Fibroblast of lung (primary cell): ENCODE measurements around the gene XKR7. TPM values are rescaled to one million over a fixed set of nuclear protein-coding genes. Genes with fewer than 3 reads are reported as not detected.

Source experiments
- DNase-seq, 2 donors: peaks; one replicate each; pipeline versions ENCODE4 v3.0.0 to v3.0.0-alpha.2; 2010; ENCODE audit warnings: low read depth in 2 of 2
- H2AFZ ChIP-seq: 2 replicates; pipeline ENCODE4 v1.5.1; 2012; ENCODE audit warnings: low read length, control low read depth, inconsistent platforms
- H3K27ac ChIP-seq: 2 replicates; pipeline ENCODE4 v1.5.1; 2011; ENCODE audit warnings: low read length, control low read depth; ENCODE audit not compliant: insufficient read depth
- H3K27me3 ChIP-seq: 2 replicates; pipeline ENCODE4 v1.5.1; 2011; ENCODE audit warnings: mild to moderate bottlenecking, low read length; ENCODE audit not compliant: control insufficient read depth, insufficient read depth
- H3K36me3 ChIP-seq: 2 replicates; pipeline ENCODE4 v1.5.1; 2011; ENCODE audit warnings: low read length; ENCODE audit not compliant: control insufficient read depth, insufficient read depth
- H3K4me1 ChIP-seq: 2 replicates; pipeline ENCODE4 v1.5.1; 2011; ENCODE audit warnings: low read length; ENCODE audit not compliant: control insufficient read depth, insufficient read depth; ENCODE audit errors: extremely low read depth
- H3K4me2 ChIP-seq: 2 replicates; pipeline ENCODE4 v1.5.1; 2011; ENCODE audit warnings: low read length, control low read depth; ENCODE audit not compliant: insufficient read depth; ENCODE audit errors: extremely low read depth
- H3K4me3 ChIP-seq, 4 experiments: fragments of 200-600 bp in 1 of 4; sonication (generic) in 1 of 4; replicated peaks in 1 of 4; 2 replicates each; pipeline ENCODE4 v1.5.1; 2011 to 2016; ENCODE audit warnings: low read length in 4 of 4, low read depth in 3 of 4, mild to moderate bottlenecking in 3 of 4, control low read depth in 2 of 4, inconsistent platforms in 1 of 4, mixed read lengths in 1 of 4; ENCODE audit not compliant: insufficient read depth in 1 of 4; ENCODE audit errors: control extremely low read depth in 1 of 4
- H3K79me2 ChIP-seq: 2 replicates; pipeline ENCODE4 v1.5.1; 2012; ENCODE audit warnings: mild to moderate bottlenecking, low read length, inconsistent platforms; ENCODE audit not compliant: control insufficient read depth, insufficient read depth
- H3K9ac ChIP-seq: 2 replicates; pipeline ENCODE4 v1.5.1; 2011; ENCODE audit warnings: mild to moderate bottlenecking, low read length, control low read depth; ENCODE audit not compliant: insufficient read depth
- H3K9me3 ChIP-seq: 2 replicates; pipeline ENCODE4 v1.5.1; 2012; ENCODE audit warnings: low read depth, low read length; ENCODE audit not compliant: control insufficient read depth, insufficient read depth
- H4K20me1 ChIP-seq: 2 replicates; pipeline ENCODE4 v1.5.1; 2011; ENCODE audit warnings: low read length; ENCODE audit not compliant: control insufficient read depth, insufficient read depth; ENCODE audit errors: extremely low read depth
- EZH2 ChIP-seq: IDR thresholded peaks from 2 replicates; pipeline ENCODE4 v1.5.1; 2012; ENCODE audit warnings: low read length, control low read depth, mild to moderate bottlenecking; ENCODE audit errors: missing control alignments
- polyA plus RNA-seq, 2 donors: library from polyadenylated mRNA; depleted of rRNA in 1 of 2; stranded (reverse) in 1 of 2; unstranded in 1 of 2; fragments of >200 nt; gene quantifications; 2 replicates each; pipeline ENCODE4 v1.2.1, GENCODE V29; 2011 to 2012; ENCODE audit warnings: missing spikeins in 1 of 2
- total RNA-seq: library from RNA; depleted of rRNA; stranded (reverse); fragments of >200 nt; gene quantifications from 2 replicates; pipeline ENCODE4 v1.2.1, GENCODE V29; 2014
- TF ChIP-seq, protein P1 (sequence below), 2 donors: IDR thresholded peaks in 1 of 2; conservative IDR thresholded peaks in 1 of 2; 1 replicate in 1 of 2; 2 replicates in 1 of 2; pipeline ENCODE4 v1.5.1; 2011 to 2012; ENCODE audit warnings: low read length in 2 of 2, control low read depth in 1 of 2, inconsistent platforms in 1 of 2, low read depth in 1 of 2, mild to moderate bottlenecking in 1 of 2

Gene XKR7
- total and polyA plus RNA-seq, 2 donors (not counting 1 experiment from before 2014, with no cell fraction given): not detected

DNA sequence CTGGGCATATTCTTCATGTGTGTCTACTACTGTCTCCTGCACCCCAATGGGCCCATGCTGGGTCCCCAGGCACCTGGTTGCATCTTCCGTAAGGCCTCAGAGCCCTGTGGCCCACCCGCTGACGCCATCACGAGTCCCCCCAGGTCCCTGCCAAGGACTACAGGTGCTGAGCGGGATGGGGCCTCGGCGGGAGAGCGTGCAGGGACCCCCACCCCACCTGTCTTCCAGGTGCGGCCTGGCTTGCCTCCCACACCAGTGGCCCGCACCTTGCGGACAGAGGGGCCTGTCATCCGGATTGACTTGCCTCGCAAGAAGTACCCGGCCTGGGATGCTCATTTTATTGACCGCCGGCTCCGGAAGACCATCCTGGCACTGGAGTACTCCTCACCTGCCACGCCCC, 29.0 kb downstream of the XKR7 start:
- Histone ChIP-seq H3K79me2 (no peaks in the 10 kb centered on the region), H2AFZ (no peak overlapping the region), H3K9me3 (no peaks in the 10 kb centered on the region), H4K20me1 (no peaks in the 10 kb centered on the region), H3K4me2 (no peak overlapping the region), H3K4me1 (no peaks in the 10 kb centered on the region), H3K9ac (no peak overlapping the region), H3K27ac (no peak overlapping the region), H3K27me3 (peaks cover 13% of the 10 kb centered on the region), H3K4me3 (no peak overlapping the region), H3K36me3 (no peaks in the 10 kb centered on the region)
- no peak for TF ChIP-seq EZH2
- TF ChIP-seq, protein P1, sequence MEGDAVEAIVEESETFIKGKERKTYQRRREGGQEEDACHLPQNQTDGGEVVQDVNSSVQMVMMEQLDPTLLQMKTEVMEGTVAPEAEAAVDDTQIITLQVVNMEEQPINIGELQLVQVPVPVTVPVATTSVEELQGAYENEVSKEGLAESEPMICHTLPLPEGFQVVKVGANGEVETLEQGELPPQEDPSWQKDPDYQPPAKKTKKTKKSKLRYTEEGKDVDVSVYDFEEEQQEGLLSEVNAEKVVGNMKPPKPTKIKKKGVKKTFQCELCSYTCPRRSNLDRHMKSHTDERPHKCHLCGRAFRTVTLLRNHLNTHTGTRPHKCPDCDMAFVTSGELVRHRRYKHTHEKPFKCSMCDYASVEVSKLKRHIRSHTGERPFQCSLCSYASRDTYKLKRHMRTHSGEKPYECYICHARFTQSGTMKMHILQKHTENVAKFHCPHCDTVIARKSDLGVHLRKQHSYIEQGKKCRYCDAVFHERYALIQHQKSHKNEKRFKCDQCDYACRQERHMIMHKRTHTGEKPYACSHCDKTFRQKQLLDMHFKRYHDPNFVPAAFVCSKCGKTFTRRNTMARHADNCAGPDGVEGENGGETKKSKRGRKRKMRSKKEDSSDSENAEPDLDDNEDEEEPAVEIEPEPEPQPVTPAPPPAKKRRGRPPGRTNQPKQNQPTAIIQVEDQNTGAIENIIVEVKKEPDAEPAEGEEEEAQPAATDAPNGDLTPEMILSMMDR (conservative IDR thresholded peaks at IDR 0.05 in 1 of 2, IDR thresholded peaks at IDR 0.05 in 1 of 2; ENCODE audit: low read depth in 1 of 2, low read length in 2 of 2): no peak
- DNase-seq: no peak

DNA sequence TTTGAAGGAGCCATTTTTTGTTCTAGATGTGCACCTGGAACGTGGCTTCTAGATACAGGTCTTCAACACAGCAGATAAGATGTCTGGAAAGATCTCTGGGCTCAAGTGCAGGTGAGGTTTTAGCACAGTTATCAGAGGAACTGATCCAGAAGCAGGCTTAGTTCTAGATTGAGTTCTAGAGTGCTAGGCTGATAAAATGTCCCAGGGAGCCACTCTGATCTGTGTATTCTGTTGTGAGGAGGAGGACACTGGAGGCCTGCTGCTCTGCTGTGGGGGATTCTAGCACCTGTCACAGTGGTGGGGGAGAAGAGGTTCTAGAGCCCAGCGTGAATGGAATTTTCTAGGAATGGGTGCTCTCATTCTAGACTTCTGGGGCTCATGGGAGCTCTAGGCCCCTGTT, 30.3 kb downstream of the XKR7 start:
- H3K27me3 ChIP-seq: peaks cover 14% of the 10 kb centered on the region
- no peak overlapping the region for H3K4me2 ChIP-seq
- TF ChIP-seq, protein P1 (conservative IDR thresholded peaks at IDR 0.05 in 1 of 2, IDR thresholded peaks at IDR 0.05 in 1 of 2; ENCODE audit: low read depth in 1 of 2, low read length in 2 of 2): no peak
- no peak for TF ChIP-seq EZH2

DNA sequence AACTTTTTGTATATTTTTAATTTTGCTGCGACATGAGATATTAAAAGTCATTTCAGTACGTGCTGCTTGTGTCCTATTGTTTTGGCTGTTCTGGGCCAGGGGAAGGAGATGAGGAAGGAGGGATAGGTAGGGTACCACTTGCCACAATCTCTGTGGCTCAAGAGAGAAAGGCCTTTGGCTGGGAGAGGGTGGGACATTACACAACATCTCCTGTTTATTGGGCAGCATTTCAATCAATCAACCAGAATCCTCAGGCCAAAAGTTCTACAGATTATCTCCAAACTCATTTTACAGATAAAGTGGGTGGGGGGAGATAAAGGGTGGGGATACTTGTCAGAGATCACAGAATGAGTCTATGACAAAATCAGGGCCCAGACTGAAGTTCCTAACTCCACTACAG, 35.4 kb downstream of the XKR7 start:
- no peak overlapping the region for H3K4me3 ChIP-seq
- no peaks in the 10 kb centered on the region for H4K20me1 ChIP-seq
- no peaks in the 10 kb centered on the region for H3K4me1 ChIP-seq
- H2AFZ ChIP-seq: no peak overlapping the region
- H3K4me2 ChIP-seq: no peak overlapping the region
- no peaks in the 10 kb centered on the region for H3K9me3 ChIP-seq
- no peak for DNase-seq
- H3K27ac ChIP-seq: no peak overlapping the region
- H3K36me3 ChIP-seq: no peaks in the 10 kb centered on the region
- H3K79me2 ChIP-seq: no peaks in the 10 kb centered on the region
- peaks cover 7% of the 10 kb centered on the region for H3K27me3 ChIP-seq
- TF ChIP-seq, protein P1 (conservative IDR thresholded peaks at IDR 0.05 in 1 of 2, IDR thresholded peaks at IDR 0.05 in 1 of 2; ENCODE audit: low read depth in 1 of 2, low read length in 2 of 2): no peak
- TF ChIP-seq EZH2: no peak
- no peak overlapping the region for H3K9ac ChIP-seq

More for the DNA sequence above, 30.3 kb downstream of the XKR7 start:
- H3K79me2 ChIP-seq: no peaks in the 10 kb centered on the region
- no peak overlapping the region for H3K4me3 ChIP-seq
- no peak overlapping the region for H3K9ac ChIP-seq
- H4K20me1 ChIP-seq: no peaks in the 10 kb centered on the region
- H3K9me3 ChIP-seq: no peaks in the 10 kb centered on the region
- no peaks in the 10 kb centered on the region for H3K36me3 ChIP-seq
- no peaks in the 10 kb centered on the region for H3K4me1 ChIP-seq
- no peak overlapping the region for H3K27ac ChIP-seq
- DNase-seq: no peak
- H2AFZ ChIP-seq: no peak overlapping the region
